Endothelial cell of hepatic sinusoid (primary cell): ENCODE data around the gene PRG2.

Experiments used
- in situ Hi-C: cut with HindIII; loops from 2 replicates; pipeline ENCODE4 v1.10.0; 2017; ENCODE audit warnings: low sequenced_read_pairs

PRG2 gene

GRCh38 chr11:57399221-57399620 lies 8.8 kb upstream of the PRG2 start:
- in situ Hi-C loops = no loop called here

- in situ Hi-C loops = no loop called here
Measured at GRCh38 chr11:57397394-57397990, 7.0 kb upstream of the PRG2 start.

GRCh38 chr11:57396744-57397143 lies 6.3 kb upstream of the PRG2 start:
- in situ Hi-C loops = no loop called here

GRCh38 chr11:57395905-57396623 lies 5.6 kb upstream of the PRG2 start:
- in situ Hi-C loops = no loop called here

- in situ Hi-C loops = no loop called here
Measured at GRCh38 chr11:57394203-57394965, 3.9 kb upstream of the PRG2 start.

- in situ Hi-C loops = no loop called here
Measured at GRCh38 chr11:57392763-57393105, 2.3 kb upstream of the PRG2 start.

GRCh38 chr11:57392066-57392762 lies 1.8 kb upstream of the PRG2 start:
- in situ Hi-C loops = no loop called here

- in situ Hi-C loops = no loop called here
Measured at GRCh38 chr11:57391539-57391938, 1.1 kb upstream of the PRG2 start.

- in situ Hi-C loops = no loop called here
Measured at GRCh38 chr11:57391111-57391510, 661 bp upstream of the PRG2 start.

GRCh38 chr11:57387289-57388030 lies 3.0 kb downstream of the PRG2 start:
- in situ Hi-C loops = no loop called here

GRCh38 chr11:57386178-57386940 lies 4.1 kb downstream of the PRG2 start:
- in situ Hi-C loops = no loop called here

- in situ Hi-C loops = loop anchor here (5.0 kb wide), 1 partner anchor 244 kb away; no protein-coding TSS in a partner anchor
Measured at GRCh38 chr11:57380975-57381374, 9.5 kb downstream of the PRG2 start, which contains the start of gene PRG3. PRG3 (minus strand) TSS chr11:57381150; CDS start chr11:57380708, 442 bp downstream.

GRCh38 chr11:57379732-57380131 lies 10.7 kb downstream of the PRG2 start:
- in situ Hi-C loops = loop anchor here (5.0 kb wide), 1 partner anchor 242 kb away; no protein-coding TSS in a partner anchor

GRCh38 chr11:57378186-57378585 lies 12.3 kb downstream of the PRG2 start:
- in situ Hi-C loops = no loop called here

GRCh38 chr11:57377107-57377506 lies 13.3 kb downstream of the PRG2 start:
- in situ Hi-C loops = no loop called here

- in situ Hi-C loops = no loop called here
Measured at GRCh38 chr11:57376095-57377090, 14.1 kb downstream of the PRG2 start.

- in situ Hi-C loops = no loop called here
Measured at GRCh38 chr11:57375490-57375889, 15.0 kb downstream of the PRG2 start.

- in situ Hi-C loops = no loop called here
Measured at GRCh38 chr11:57374966-57375365, 15.5 kb downstream of the PRG2 start.

GRCh38 chr11:57373146-57373545 lies 17.3 kb downstream of the PRG2 start:
- in situ Hi-C loops = no loop called here
